ENCODE measurements around the gene SSBP3.
"Not testable (repeated sequence)": the region's sequence is repeated elsewhere in the genome, so short reads cannot be mapped to it uniquely, and the experiment has no call there.

SSBP3 gene

DNA sequence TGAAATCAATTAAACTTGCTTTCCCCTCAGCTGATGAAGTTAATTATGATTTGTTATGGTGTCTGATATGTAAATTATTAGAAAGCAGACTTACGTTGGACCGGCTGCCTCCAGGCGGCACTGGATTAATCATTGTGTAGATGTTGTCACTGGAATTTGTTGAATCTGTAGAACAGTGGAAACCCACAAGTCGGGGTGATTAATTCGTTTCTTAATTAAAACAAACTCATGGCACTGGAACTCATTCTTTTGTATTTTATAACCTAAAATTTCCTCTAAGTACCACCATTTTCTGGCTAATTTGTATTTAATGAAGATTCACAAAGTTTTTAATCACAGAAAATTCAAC, 167.2 kb downstream of the SSBP3 start:
- TF ChIP-seq, protein P1, sequence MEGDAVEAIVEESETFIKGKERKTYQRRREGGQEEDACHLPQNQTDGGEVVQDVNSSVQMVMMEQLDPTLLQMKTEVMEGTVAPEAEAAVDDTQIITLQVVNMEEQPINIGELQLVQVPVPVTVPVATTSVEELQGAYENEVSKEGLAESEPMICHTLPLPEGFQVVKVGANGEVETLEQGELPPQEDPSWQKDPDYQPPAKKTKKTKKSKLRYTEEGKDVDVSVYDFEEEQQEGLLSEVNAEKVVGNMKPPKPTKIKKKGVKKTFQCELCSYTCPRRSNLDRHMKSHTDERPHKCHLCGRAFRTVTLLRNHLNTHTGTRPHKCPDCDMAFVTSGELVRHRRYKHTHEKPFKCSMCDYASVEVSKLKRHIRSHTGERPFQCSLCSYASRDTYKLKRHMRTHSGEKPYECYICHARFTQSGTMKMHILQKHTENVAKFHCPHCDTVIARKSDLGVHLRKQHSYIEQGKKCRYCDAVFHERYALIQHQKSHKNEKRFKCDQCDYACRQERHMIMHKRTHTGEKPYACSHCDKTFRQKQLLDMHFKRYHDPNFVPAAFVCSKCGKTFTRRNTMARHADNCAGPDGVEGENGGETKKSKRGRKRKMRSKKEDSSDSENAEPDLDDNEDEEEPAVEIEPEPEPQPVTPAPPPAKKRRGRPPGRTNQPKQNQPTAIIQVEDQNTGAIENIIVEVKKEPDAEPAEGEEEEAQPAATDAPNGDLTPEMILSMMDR (IDR thresholded peaks at IDR 0.05; ENCODE audit: extremely low read depth, insufficient read depth, missing control alignments): no peak
- in situ Hi-C loops (cut with MboI; ENCODE audit: low pct_unique_long_range_greater_than_20kb, low sequenced_read_pairs, unreplicated experiment): no loop called here
- DNase-seq (ENCODE audit: low spot score): no peak

DNA sequence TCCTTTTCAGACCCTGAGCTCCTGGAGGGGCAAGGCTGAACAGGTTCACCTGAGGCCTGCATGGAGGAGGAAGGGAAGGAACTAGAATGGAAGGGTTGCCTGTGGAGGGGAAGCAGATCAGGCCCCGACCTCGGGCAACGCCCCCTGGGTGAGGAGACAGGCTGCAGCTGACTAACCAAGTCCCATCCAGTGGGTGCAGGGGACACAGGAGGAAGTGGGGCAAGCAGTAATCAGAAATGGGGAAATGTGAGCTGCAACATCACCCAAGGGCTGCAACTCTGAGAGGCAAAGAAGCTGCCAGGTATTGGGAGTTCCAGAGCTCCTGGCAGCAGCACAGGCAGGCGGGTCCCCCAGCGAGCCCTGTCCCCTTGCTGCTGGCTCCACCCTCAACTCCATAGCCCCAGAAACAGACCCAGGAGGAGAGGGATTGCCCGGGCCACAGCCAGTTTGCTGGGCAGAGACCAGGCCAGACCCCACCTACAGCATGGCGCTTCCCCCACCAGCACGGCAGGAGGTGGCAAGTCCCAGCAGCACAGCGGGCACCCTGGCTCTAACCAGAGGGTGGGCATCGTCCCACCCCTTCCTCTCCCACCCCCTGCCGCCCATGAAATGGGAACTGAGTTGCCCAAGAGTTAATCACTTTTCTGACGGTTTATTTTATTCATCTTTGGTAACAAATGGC, 167.7 kb downstream of the SSBP3 start:
- no peak for DNase-seq (ENCODE audit: low spot score)
- TF ChIP-seq, protein P1 (IDR thresholded peaks at IDR 0.05; ENCODE audit: extremely low read depth, insufficient read depth, missing control alignments): no peak
- in situ Hi-C loops (cut with MboI; ENCODE audit: low pct_unique_long_range_greater_than_20kb, low sequenced_read_pairs, unreplicated experiment): no loop called here

DNA sequence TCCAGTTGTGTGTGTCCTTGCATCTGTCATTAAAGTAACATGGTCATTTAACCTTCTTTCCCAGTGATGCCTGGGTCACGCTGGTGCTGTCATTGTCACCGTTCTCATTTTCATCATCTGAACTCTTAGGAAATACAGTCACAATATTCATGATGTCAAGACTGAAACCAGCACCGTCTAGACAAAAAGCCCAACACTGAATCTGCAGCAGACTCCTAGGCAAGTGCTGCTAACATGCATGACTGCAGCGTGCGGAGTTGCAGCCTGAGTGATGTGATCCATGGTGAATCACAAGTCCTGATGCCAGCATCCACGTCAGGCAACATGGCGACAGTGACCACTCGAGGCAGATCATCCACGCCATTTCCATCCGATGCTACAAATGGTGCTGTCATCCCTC, 168.6 kb downstream of the SSBP3 start:
- in situ Hi-C loops (cut with MboI; ENCODE audit: low pct_unique_long_range_greater_than_20kb, low sequenced_read_pairs, unreplicated experiment): no loop called here
- TF ChIP-seq, protein P1 (IDR thresholded peaks at IDR 0.05; ENCODE audit: extremely low read depth, insufficient read depth, missing control alignments): no peak

DNA sequence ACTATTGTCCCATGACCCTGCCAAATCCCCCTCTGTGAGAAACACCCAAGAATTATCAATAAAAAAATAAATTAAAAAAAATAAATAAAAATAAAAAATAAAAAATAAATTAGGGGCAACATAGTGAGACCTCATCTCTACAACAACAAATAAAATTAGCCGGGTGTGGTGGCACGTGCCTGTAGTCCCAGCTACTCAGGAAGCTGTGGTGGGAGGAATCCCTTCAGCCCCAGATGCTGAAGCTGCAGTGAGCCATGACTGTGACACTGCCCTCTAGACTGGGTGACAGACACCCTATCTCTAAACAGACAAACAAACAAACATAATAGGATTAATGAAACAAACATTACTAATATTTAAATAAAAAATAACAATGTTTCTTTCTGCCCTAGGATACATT, 171.9 kb downstream of the SSBP3 start:
- in situ Hi-C loops (cut with MboI; ENCODE audit: low pct_unique_long_range_greater_than_20kb, low sequenced_read_pairs, unreplicated experiment): no loop called here
- TF ChIP-seq, protein P1 (IDR thresholded peaks at IDR 0.05; ENCODE audit: extremely low read depth, insufficient read depth, missing control alignments): no peak
- DNase-seq (ENCODE audit: low spot score): no peak

More for the DNA sequence above, 168.6 kb downstream of the SSBP3 start:
- no peak for DNase-seq (ENCODE audit: low spot score)

DNA sequence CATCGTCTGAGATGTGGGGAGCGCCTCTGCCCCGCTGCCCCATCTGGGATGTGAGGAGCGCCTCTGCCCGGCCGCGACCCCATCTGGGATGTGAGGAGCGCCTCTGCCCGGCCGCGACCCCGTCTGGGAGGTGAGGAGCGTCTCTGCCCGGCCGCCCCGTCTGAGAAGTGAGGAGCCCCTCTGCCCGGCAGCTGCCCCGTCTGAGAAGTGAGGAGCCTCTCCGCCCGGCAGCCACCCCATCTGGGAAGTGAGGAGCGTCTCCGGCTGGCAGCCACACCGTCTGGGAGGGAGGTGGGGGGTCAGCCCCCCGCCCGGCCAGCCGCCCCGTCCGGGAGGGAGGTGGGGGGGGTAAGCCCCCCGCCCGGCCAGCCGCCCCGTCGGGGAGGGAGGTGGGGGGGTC, 173.0 kb downstream of the SSBP3 start:
- DNase-seq (ENCODE audit: low spot score); in situ Hi-C loops (cut with MboI; ENCODE audit: low pct_unique_long_range_greater_than_20kb, low sequenced_read_pairs, unreplicated experiment): not testable (repeated sequence)

DNA sequence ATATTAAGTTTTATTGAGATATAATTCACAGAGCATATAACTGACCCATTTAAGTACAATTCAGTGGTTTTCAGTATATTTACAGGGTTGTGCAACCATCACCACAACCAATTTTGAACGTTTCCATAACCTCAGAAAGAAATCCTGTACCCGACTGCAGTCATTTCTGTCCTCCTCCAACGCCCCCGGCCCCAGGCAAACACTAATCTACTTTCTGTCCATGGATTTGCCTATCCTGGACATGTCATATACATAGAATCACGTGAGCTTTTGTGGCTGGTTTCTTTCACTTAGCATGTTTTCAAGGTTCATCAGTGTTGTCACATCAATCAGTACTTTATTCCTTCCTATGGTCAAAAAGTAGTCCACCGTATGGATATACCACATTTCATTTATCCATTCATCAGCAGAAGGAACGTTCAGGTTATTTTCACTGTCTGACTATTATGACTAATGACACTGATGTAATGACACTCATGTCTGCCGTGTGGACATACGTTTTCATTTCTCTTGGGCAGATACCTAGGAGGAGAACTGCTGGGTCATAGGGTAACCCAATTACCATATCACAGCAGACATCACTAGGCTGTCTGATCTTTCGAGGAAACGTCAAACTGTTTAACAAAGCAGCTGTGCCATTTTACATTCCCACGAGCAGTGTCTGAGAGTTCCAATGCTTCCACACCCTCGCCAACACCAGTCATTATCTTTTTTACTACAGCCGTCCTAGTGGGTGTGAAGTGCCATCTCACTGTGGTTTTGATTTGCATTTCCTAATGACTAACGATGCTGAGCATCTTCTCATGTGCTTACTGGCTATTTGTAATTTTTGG, 175.5 kb downstream of the SSBP3 start:
- in situ Hi-C loops (cut with MboI; ENCODE audit: low pct_unique_long_range_greater_than_20kb, low sequenced_read_pairs, unreplicated experiment): no loop called here
- TF ChIP-seq, protein P1 (IDR thresholded peaks at IDR 0.05; ENCODE audit: extremely low read depth, insufficient read depth, missing control alignments): no peak
- no peak for DNase-seq (ENCODE audit: low spot score)

DNA sequence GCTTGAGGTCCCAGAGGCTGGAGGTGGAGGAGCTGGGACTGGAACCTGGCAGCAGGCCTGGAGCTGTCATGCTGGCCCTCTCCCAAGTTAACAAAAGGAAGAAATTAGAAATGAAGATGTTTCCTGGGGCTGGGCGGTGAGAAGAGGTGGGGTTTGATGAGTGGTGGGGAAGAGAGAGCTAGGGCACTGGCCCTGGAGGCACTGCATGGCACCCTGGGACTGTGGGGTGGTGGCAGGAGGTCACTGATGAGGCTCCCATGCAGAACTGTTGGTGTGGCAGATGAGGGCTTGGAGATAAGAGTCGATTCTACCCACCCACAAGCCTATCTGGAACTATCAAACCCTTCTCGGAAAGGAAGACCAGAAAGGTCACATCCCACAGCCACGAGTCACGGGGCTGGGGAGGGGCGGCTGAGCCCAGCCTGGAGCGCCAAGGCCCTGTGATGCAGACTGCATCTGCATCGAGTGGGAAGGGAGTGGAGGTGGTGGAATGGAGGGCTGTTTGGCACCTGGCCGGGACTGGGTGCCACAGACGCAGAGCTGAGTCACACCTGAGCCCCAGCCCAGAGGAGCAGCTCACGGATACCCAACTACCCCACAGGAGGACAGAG, 176.8 kb downstream of the SSBP3 start:
- DNase-seq (ENCODE audit: low spot score): no peak
- TF ChIP-seq, protein P1 (IDR thresholded peaks at IDR 0.05; ENCODE audit: extremely low read depth, insufficient read depth, missing control alignments): no peak
- in situ Hi-C loops (cut with MboI; ENCODE audit: low pct_unique_long_range_greater_than_20kb, low sequenced_read_pairs, unreplicated experiment): no loop called here

Measured in GM13977 (cell line).